CD4-positive, alpha-beta memory T cell (primary cell): ENCODE data around the gene TXNRD1. TPM values are rescaled to one million over a fixed set of nuclear protein-coding genes. Genes with fewer than 3 reads are reported as not detected.

Experiments used
- CTCF ChIA-PET: fragments of 350-600 bp; sonication (Branson Sonifier 250); formaldehyde crosslinking; loops from one replicate; lab custom pipeline; 2021; ENCODE audit warnings: inconsistent platforms; ENCODE audit not compliant: partially characterized antibody; lab: Charles Lee
- POLR2A ChIA-PET: fragments of 350-600 bp; sonication (Branson Sonifier 250); formaldehyde crosslinking; loops from one replicate; lab custom pipeline; 2021; ENCODE audit not compliant: partially characterized antibody; lab: Charles Lee
- DNase-seq, 5 donors: peaks; one replicate each; pipeline versions ENCODE4 v3.0.0 to v3.0.0-alpha.2; 2020 to 2022; ENCODE audit warnings: mixed read lengths in 1 of 5
- H3K27ac ChIP-seq: one replicate; pipeline ENCODE4 v1.7.0; 2013; ENCODE audit warnings: low read depth, low read length
- H3K27me3 ChIP-seq: 2 replicates; pipeline ENCODE4 v1.7.0; 2013; ENCODE audit warnings: mild to moderate bottlenecking, low read length, moderate library complexity; ENCODE audit not compliant: insufficient read depth
- H3K36me3 ChIP-seq: 2 replicates; pipeline ENCODE4 v1.7.0; 2013; ENCODE audit warnings: mild to moderate bottlenecking, low read length, moderate library complexity; ENCODE audit not compliant: insufficient read depth
- H3K4me1 ChIP-seq: 2 replicates; pipeline ENCODE4 v1.7.0; 2013; ENCODE audit warnings: mild to moderate bottlenecking, low read length, moderate library complexity; ENCODE audit not compliant: insufficient read depth
- H3K4me3 ChIP-seq, 2 donors: one replicate each; pipeline ENCODE4 v1.7.0; 2013; ENCODE audit warnings: low read length in 2 of 2, mild to moderate bottlenecking in 1 of 2
- H3K9me3 ChIP-seq, 2 donors: one replicate each; pipeline ENCODE4 v1.7.0; 2013; ENCODE audit warnings: low read length in 2 of 2, control low read depth in 1 of 2; ENCODE audit not compliant: control insufficient read depth in 1 of 2
- H3K27ac Mint-ChIP-seq, 7 donors: one replicate each; pipeline ENCODE4 v1.8.0; 2020 to 2021; ENCODE audit warnings: mixed read lengths in 7 of 7, mild to moderate bottlenecking in 6 of 7, inconsistent platforms in 3 of 7, moderate library complexity in 3 of 7
- H3K27me3 Mint-ChIP-seq, 2 donors: one replicate each; pipeline ENCODE4 v1.8.0; 2020 to 2021; ENCODE audit warnings: mixed read lengths in 2 of 2
- H3K36me3 Mint-ChIP-seq, 2 donors: one replicate each; pipeline ENCODE4 v1.8.0; 2020 to 2021; ENCODE audit warnings: mixed read lengths in 2 of 2, inconsistent platforms in 1 of 2, mild to moderate bottlenecking in 1 of 2
- H3K4me1 Mint-ChIP-seq, 4 donors: one replicate each; pipeline ENCODE4 v1.8.0; 2020 to 2021; ENCODE audit warnings: mixed read lengths in 4 of 4, mild to moderate bottlenecking in 1 of 4
- H3K4me3 Mint-ChIP-seq, 8 donors: one replicate each; pipeline ENCODE4 v1.8.0; 2020 to 2021; ENCODE audit warnings: mixed read lengths in 8 of 8, mild to moderate bottlenecking in 7 of 8, moderate library complexity in 6 of 8, inconsistent platforms in 3 of 8
- H3K9me3 Mint-ChIP-seq, 8 donors: one replicate each; pipeline ENCODE4 v1.8.0; 2020 to 2021; ENCODE audit warnings: mixed read lengths in 8 of 8, mild to moderate bottlenecking in 5 of 8, inconsistent platforms in 3 of 8, moderate library complexity in 1 of 8
- intact Hi-C: fragments of 100-400 bp; cut with micrococcal nuclease; formaldehyde crosslinking; loops from one replicate; pipeline ENCODE4 v1.15.1; 2023
- polyA plus RNA-seq, 2 donors: library from polyadenylated mRNA; unstranded; fragments of 300-500 nt; fragmentation: Illumina TruSeq; gene quantifications; one replicate each; pipeline ENCODE4 v1.2.3, GENCODE V29; 2021
- total RNA-seq, 2 experiments: library from RNA; stranded (reverse); gene quantifications; one replicate each; pipeline ENCODE4 v1.2.3, GENCODE V29; 2021

The TXNRD1 gene
- total and polyA plus RNA-seq, 4 experiments from 2014 or later: 32.2 to 64.5 (median 46.7) TPM

DNA sequence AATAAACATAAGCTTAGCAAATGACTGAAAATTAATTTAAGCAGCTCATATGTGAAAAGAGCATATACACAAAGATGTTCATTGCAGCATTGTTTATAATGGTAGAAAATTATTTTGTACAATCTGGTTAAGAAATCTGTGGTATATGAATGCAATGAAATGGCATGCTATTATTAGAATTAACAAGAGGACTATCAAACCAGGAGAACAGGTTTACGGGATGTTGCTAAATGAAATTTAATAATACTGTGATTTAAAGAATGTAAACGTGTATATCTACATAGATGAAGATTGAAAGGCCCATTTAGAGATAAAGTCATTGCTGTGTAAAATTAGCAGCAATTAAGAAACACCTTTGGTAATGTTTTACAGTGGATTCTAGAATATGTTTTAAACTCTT lies 158.5 kb downstream of the TXNRD1 start:
- H3K9me3 Mint-ChIP-seq: peaks cover 0 to 14% (median 9%) of the 10 kb centered on the region in 8 donors
- ChIA-PET POLR2A (no interaction called here), CTCF (interaction anchor here (1.8 to 2.4 kb wide), 2 partner anchors 8 to 16 kb away, joined by 6 to 18 read pairs; no protein-coding TSS in a partner anchor)
- H3K4me1 Mint-ChIP-seq: peaks cover 6 to 10% (median 9%) of the 10 kb centered on the region in 4 donors
- Histone ChIP-seq H3K4me3 (no peak overlapping the region), H3K27me3 (no peaks in the 10 kb centered on the region), H3K27ac (no peak overlapping the region), H3K36me3 (no peaks in the 10 kb centered on the region), H3K4me1 (peaks cover 10% of the 10 kb centered on the region), H3K9me3 (peaks cover 0 to 3% of the 10 kb centered on the region in 2 donors)
- intact Hi-C loops: no loop called here
- no peak for DNase-seq
- H3K4me3 Mint-ChIP-seq: no peak overlapping the region
- no peak overlapping the region for H3K27ac Mint-ChIP-seq
- H3K27me3 Mint-ChIP-seq: no peaks in the 10 kb centered on the region
- H3K36me3 Mint-ChIP-seq: no peaks in the 10 kb centered on the region

DNA sequence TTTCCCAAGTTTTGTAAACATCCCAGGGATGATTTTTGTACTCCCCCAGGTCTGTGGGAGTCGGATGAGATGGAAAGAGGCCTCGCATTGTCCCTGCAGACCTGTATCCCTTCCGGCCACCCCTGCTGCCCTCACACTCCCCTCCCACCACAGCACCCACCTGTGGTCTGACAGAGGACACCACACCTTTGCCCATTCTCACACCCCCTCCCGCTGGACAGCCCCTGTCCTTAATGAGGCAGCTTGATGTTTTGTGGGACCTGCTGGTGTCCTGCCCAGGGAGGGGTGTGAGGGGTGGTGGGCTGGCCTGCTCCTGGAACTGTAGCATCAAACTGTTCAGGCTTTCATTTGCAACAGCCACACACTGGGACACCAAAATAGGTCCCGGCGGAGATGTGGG lies 159.2 kb downstream of the TXNRD1 start:
- H3K9me3 ChIP-seq: peaks cover 0 to under 1% of the 10 kb centered on the region in 2 donors
- ChIA-PET POLR2A (no interaction called here), CTCF (interaction anchor here (1.5 kb wide), 1 partner anchor 679 kb away, joined by 3 read pairs; no protein-coding TSS in a partner anchor)
- no peak overlapping the region for H3K27ac ChIP-seq
- H3K4me1 Mint-ChIP-seq: peaks cover 6 to 10% (median 9%) of the 10 kb centered on the region in 4 donors
- peaks cover 0 to 7% (median 4%) of the 10 kb centered on the region in 8 donors for H3K9me3 Mint-ChIP-seq
- H3K36me3 Mint-ChIP-seq: no peaks in the 10 kb centered on the region
- no peaks in the 10 kb centered on the region for H3K27me3 ChIP-seq
- H3K27ac Mint-ChIP-seq: no peak overlapping the region
- H3K27me3 Mint-ChIP-seq: no peaks in the 10 kb centered on the region
- H3K4me3 Mint-ChIP-seq: no peak overlapping the region
- H3K4me1 ChIP-seq: peaks cover 10% of the 10 kb centered on the region
- intact Hi-C loops: no loop called here
- H3K36me3 ChIP-seq: no peaks in the 10 kb centered on the region
- DNase-seq: no peak
- H3K4me3 ChIP-seq: no peak overlapping the region

DNA sequence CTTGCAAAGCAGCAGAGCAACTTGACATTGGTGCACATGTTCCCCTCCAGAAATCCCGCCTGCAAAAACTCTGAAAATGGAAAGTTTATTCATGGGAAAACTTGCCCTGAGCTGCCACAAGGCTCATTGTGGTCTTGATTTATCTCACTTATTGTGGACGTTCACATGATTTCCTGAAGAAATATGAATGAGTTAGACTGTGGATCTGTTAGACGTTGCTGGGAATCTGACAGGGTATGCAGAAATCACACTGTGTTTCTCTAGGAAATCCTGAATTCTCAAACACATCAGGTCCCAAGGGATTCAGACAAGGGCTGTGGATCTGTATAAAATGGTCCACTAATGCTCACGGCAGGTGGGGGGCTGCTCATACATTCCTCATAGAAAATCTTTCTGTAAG lies 160.2 kb downstream of the TXNRD1 start:
- Histone ChIP-seq H3K4me3 (no peak overlapping the region), H3K4me1 (peaks cover 10% of the 10 kb centered on the region), H3K36me3 (no peaks in the 10 kb centered on the region), H3K27me3 (no peaks in the 10 kb centered on the region), H3K27ac (no peak overlapping the region), H3K9me3 (no peaks in the 10 kb centered on the region)
- H3K36me3 Mint-ChIP-seq: no peaks in the 10 kb centered on the region
- POLR2A ChIA-PET: no interaction called here
- DNase-seq: no peak
- H3K4me1 Mint-ChIP-seq: peaks cover 6 to 10% (median 9%) of the 10 kb centered on the region in 4 donors
- no peaks in the 10 kb centered on the region for H3K27me3 Mint-ChIP-seq
- intact Hi-C loops: no loop called here
- CTCF ChIA-PET: interaction anchor here (0.6 to 1.5 kb wide), 2 partner anchors 415 to 678 kb away, joined by 3 to 4 read pairs; no protein-coding TSS in a partner anchor
- peaks cover 0 to 3% (median 0%) of the 10 kb centered on the region in 8 donors for H3K9me3 Mint-ChIP-seq
- no peak overlapping the region for H3K4me3 Mint-ChIP-seq
- no peak overlapping the region for H3K27ac Mint-ChIP-seq

GRCh38 chr12:104376650-104377513 lies 161.3 kb downstream of the TXNRD1 start:
- Histone ChIP-seq H3K27me3 (no peaks in the 10 kb centered on the region), H3K27ac (no peak overlapping the region), H3K36me3 (no peaks in the 10 kb centered on the region), H3K4me3 (no peak overlapping the region), H3K4me1 (peaks cover 11% of the 10 kb centered on the region), H3K9me3 (no peaks in the 10 kb centered on the region)
- H3K4me3 Mint-ChIP-seq: no peak overlapping the region
- ChIA-PET POLR2A (no interaction called here), CTCF (interaction anchor here (0.6 kb wide), 1 partner anchor 414 kb away, joined by 4 read pairs; no protein-coding TSS in a partner anchor)
- H3K27ac Mint-ChIP-seq: peak overlapping the region in 2 of 7 donors; percentile 41 to 75
- peaks cover 0 to 4% of the 10 kb centered on the region in 2 donors for H3K27me3 Mint-ChIP-seq
- intact Hi-C loops: no loop called here
- no peaks in the 10 kb centered on the region for H3K36me3 Mint-ChIP-seq
- peaks cover 7 to 10% (median 9%) of the 10 kb centered on the region in 4 donors for H3K4me1 Mint-ChIP-seq
- no peak for DNase-seq
- H3K9me3 Mint-ChIP-seq: peaks cover 0 to 3% (median 0%) of the 10 kb centered on the region in 8 donors

DNA sequence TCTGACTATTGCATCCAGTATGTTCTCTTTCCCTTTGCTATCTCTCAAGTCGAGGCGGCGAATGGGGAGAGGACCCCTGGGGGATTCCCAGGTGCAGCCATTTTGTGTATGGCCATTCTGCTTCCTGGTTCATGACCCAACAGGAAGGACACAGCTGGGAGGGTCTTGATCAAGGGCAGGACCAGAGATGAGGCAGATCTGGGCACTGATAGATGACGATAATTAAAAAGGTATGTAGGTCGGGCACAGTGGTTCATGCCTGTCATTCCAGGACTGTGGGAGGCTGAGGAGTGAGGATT lies 161.9 kb downstream of the TXNRD1 start:
- intact Hi-C loops: no loop called here
- H3K4me3 Mint-ChIP-seq: no peak overlapping the region
- H3K36me3 Mint-ChIP-seq: no peaks in the 10 kb centered on the region
- ChIA-PET CTCF (no interaction called here), POLR2A (no interaction called here)
- Histone ChIP-seq H3K27me3 (no peaks in the 10 kb centered on the region), H3K27ac (no peak overlapping the region), H3K4me1 (peaks cover 9% of the 10 kb centered on the region), H3K4me3 (no peak overlapping the region), H3K9me3 (no peaks in the 10 kb centered on the region), H3K36me3 (no peaks in the 10 kb centered on the region)
- H3K4me1 Mint-ChIP-seq: peaks cover 1 to 9% (median 5%) of the 10 kb centered on the region in 4 donors
- DNase-seq: no peak
- peaks cover 0 to 4% of the 10 kb centered on the region in 2 donors for H3K27me3 Mint-ChIP-seq
- H3K9me3 Mint-ChIP-seq: peaks cover 0 to 3% (median 0%) of the 10 kb centered on the region in 8 donors
- peak overlapping the region in 1 of 7 donors; percentile 41 for H3K27ac Mint-ChIP-seq

- H3K27me3 Mint-ChIP-seq: peaks cover 0 to 4% of the 10 kb centered on the region in 2 donors
- H3K27ac Mint-ChIP-seq: no peak overlapping the region
- no peaks in the 10 kb centered on the region for H3K36me3 Mint-ChIP-seq
- Histone ChIP-seq H3K9me3 (no peaks in the 10 kb centered on the region), H3K4me1 (peaks cover 7% of the 10 kb centered on the region), H3K27ac (no peak overlapping the region), H3K4me3 (no peak overlapping the region), H3K27me3 (no peaks in the 10 kb centered on the region), H3K36me3 (no peaks in the 10 kb centered on the region)
- H3K4me1 Mint-ChIP-seq: peaks cover 0 to 9% (median 5%) of the 10 kb centered on the region in 4 donors
- no peak for DNase-seq
- POLR2A ChIA-PET: no interaction called here
- no peak overlapping the region for H3K4me3 Mint-ChIP-seq
- intact Hi-C loops: no loop called here
- peaks cover 0 to 3% (median 0%) of the 10 kb centered on the region in 8 donors for H3K9me3 Mint-ChIP-seq
- CTCF ChIA-PET: interaction anchor here (2.4 kb wide), 1 partner anchor 20 kb away, joined by 6 read pairs; no protein-coding TSS in a partner anchor
Measured at GRCh38 chr12:104378427-104378826, 162.8 kb downstream of the TXNRD1 start.

GRCh38 chr12:104381341-104381730 lies 165.8 kb downstream of the TXNRD1 start:
- H3K9me3 Mint-ChIP-seq: no peaks in the 10 kb centered on the region
- no peak overlapping the region for H3K4me3 Mint-ChIP-seq
- intact Hi-C loops: loop anchor here (1.0 to 5.0 kb wide), 7 partner anchors 75 to 1001 kb away; partner anchors contain the start of genes CHST11 and SLC41A2
- ChIA-PET CTCF (interaction anchor here (0.7 to 6.6 kb wide), 114 partner anchors 8 to 751 kb away, joined by 3 to 104 read pairs (median 4); no protein-coding TSS in a partner anchor), POLR2A (interaction anchor here (0.6 to 1.4 kb wide), 2 partner anchors 77 to 223 kb away, joined by 3 to 13 read pairs; partner anchors contain the start of gene CHST11)
- H3K9me3 ChIP-seq: no peaks in the 10 kb centered on the region
- no peak overlapping the region for H3K4me3 ChIP-seq
- H3K36me3 ChIP-seq: no peaks in the 10 kb centered on the region
- peaks cover 0 to 4% of the 10 kb centered on the region in 2 donors for H3K27me3 Mint-ChIP-seq
- H3K27me3 ChIP-seq: no peaks in the 10 kb centered on the region
- H3K36me3 Mint-ChIP-seq: no peaks in the 10 kb centered on the region
- H3K4me1 ChIP-seq: peaks cover 7% of the 10 kb centered on the region
- H3K27ac Mint-ChIP-seq: peak overlapping the region in 2 of 7 donors; percentile 3 to 66
- peaks cover 0 to 11% (median 5%) of the 10 kb centered on the region in 4 donors for H3K4me1 Mint-ChIP-seq
- no peak for DNase-seq
- no peak overlapping the region for H3K27ac ChIP-seq
